ENCODE results near the gene FOXN3. TPM values are rescaled to one million over a fixed set of nuclear protein-coding genes. Genes with fewer than 3 reads are reported as not detected.
A peak's percentile ranks its signal among the peaks of the same experiment; 100 is the strongest.

Gene FOXN3
- total RNA-seq, 1 donor from 2014 or later, result 122 TPM

DNA sequence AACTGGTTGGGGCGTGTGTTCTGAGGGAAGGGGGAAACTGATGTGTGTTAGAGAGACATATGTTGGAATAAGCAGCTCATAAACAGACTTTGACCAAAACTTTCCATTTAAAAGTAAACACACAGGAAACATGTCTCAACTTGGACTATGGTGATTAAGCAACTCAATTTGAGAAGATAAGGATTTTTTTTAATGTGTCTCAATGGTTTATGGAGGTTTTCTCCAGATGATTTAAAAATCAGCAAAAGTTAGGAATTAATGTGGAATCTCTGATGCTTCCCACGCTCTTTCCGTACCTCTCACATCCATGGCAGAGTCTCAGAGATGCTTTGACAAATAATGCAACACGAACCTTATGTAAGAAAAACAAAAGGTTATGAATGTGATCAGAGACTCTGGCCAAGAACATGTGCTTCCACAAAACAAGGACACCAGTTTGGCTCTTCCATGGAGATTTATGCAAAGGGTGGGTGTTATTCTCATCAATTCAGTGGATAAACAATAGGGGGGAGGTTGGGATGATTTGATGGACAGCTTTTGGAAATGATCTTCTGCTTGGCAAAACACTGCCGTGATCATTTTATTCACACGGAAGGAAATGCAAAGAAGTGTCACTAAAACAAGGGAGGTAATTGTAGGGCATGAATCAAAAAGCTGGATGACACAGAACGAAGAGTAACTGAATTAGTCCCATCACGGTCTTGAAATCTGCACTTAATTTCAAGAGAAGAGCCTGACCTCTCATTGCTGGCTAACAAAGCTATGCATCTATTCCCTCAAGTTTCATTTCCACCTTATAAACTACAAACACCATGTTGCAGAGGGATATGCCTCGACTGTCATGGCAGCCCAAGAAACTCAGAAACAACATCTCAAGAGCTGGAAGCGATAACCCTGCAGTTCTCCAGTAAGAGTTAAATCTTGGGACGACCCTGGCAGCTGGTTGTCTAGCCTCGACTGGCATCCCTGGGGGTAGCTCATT, 76.5 kb downstream of the FOXN3 start:
- DNase-seq (ENCODE audit: low read depth) (peak; percentile 39), FAIRE-seq (no peak)
- Histone ChIP-seq H3K27me3 (ENCODE audit: insufficient read depth, low read length) (no peaks in the 10 kb centered on the region), H3K27ac (ENCODE audit: low read depth, low read length) (no peak overlapping the region), H3K79me2 (ENCODE audit: insufficient read depth, low read length) (peaks cover 24% of the 10 kb centered on the region), H3K4me1 (ENCODE audit: insufficient read depth, low read length) (peaks cover 4% of the 10 kb centered on the region), H3K4me3 (ENCODE audit: insufficient read depth, low read depth, low read length) (no peak overlapping the region), H4K20me1 (ENCODE audit: insufficient read depth, low read length) (peaks cover 33% of the 10 kb centered on the region), H2AFZ (ENCODE audit: low read depth, low read length) (no peak overlapping the region), H3K4me2 (ENCODE audit: low read length) (peak overlapping the region; percentile 14), H3K9me3 (ENCODE audit: insufficient read depth, low read depth, low read length) (no peaks in the 10 kb centered on the region), H3K9ac (ENCODE audit: low read length) (no peak overlapping the region), H3K36me3 (ENCODE audit: insufficient read depth, low read length) (no peaks in the 10 kb centered on the region)
- Mint-ChIP-seq H3K27ac (ENCODE audit: unreplicated experiment) (peak overlapping the region; percentile 66), H3K4me1 (ENCODE audit: low read depth, unreplicated experiment) (peaks cover 36% of the 10 kb centered on the region), H3K9me3 (ENCODE audit: unreplicated experiment) (no peaks in the 10 kb centered on the region), H3K4me3 (ENCODE audit: unreplicated experiment) (no peak overlapping the region), H3K27me3 (ENCODE audit: low read depth, unreplicated experiment) (no peaks in the 10 kb centered on the region), H3K36me3 (ENCODE audit: low read depth, unreplicated experiment) (peaks cover 9% of the 10 kb centered on the region)
- TF ChIP-seq CTCF (IDR thresholded peaks at IDR 0.05; ENCODE audit: insufficient read depth, low read depth, low read length), result no peak
- no peak for TF ChIP-seq EZH2 (IDR thresholded peaks at IDR 0.05; ENCODE audit: insufficient read depth, low read length)

- peaks cover 33% of the 10 kb centered on the region for H4K20me1 ChIP-seq (ENCODE audit: insufficient read depth, low read length)
- peaks cover 36% of the 10 kb centered on the region for H3K4me1 Mint-ChIP-seq (ENCODE audit: low read depth, unreplicated experiment)
- TF ChIP-seq EZH2 (IDR thresholded peaks at IDR 0.05; ENCODE audit: insufficient read depth, low read length) (no peak), CTCF (IDR thresholded peaks at IDR 0.05; ENCODE audit: insufficient read depth, low read depth, low read length) (no peak)
- no peak overlapping the region for H3K4me3 ChIP-seq (ENCODE audit: insufficient read depth, low read depth, low read length)
- H3K79me2 ChIP-seq (ENCODE audit: insufficient read depth, low read length), result peaks cover 27% of the 10 kb centered on the region
- no peaks in the 10 kb centered on the region for H3K36me3 ChIP-seq (ENCODE audit: insufficient read depth, low read length)
- FAIRE-seq (no peak), DNase-seq (ENCODE audit: low read depth) (no peak)
- no peaks in the 10 kb centered on the region for H3K27me3 Mint-ChIP-seq (ENCODE audit: low read depth, unreplicated experiment)
- H3K27ac Mint-ChIP-seq (ENCODE audit: unreplicated experiment), result peak overlapping the region; percentile 66
- no peaks in the 10 kb centered on the region for H3K27me3 ChIP-seq (ENCODE audit: insufficient read depth, low read length)
- peaks cover 4% of the 10 kb centered on the region for H3K4me1 ChIP-seq (ENCODE audit: insufficient read depth, low read length)
- no peak overlapping the region for H3K27ac ChIP-seq (ENCODE audit: low read depth, low read length)
- peaks cover 5% of the 10 kb centered on the region for H3K36me3 Mint-ChIP-seq (ENCODE audit: low read depth, unreplicated experiment)
- H2AFZ ChIP-seq (ENCODE audit: low read depth, low read length), result no peak overlapping the region
- H3K9me3 Mint-ChIP-seq (ENCODE audit: unreplicated experiment), result no peaks in the 10 kb centered on the region
- peak overlapping the region; percentile 14 for H3K4me2 ChIP-seq (ENCODE audit: low read length)
- H3K9ac ChIP-seq (ENCODE audit: low read length), result no peak overlapping the region
- H3K4me3 Mint-ChIP-seq (ENCODE audit: unreplicated experiment), result no peak overlapping the region
- H3K9me3 ChIP-seq (ENCODE audit: insufficient read depth, low read depth, low read length), result no peaks in the 10 kb centered on the region
These were observed 77.5 kb downstream of the FOXN3 start for GRCh38 chr14:89339579-89339978.

DNA sequence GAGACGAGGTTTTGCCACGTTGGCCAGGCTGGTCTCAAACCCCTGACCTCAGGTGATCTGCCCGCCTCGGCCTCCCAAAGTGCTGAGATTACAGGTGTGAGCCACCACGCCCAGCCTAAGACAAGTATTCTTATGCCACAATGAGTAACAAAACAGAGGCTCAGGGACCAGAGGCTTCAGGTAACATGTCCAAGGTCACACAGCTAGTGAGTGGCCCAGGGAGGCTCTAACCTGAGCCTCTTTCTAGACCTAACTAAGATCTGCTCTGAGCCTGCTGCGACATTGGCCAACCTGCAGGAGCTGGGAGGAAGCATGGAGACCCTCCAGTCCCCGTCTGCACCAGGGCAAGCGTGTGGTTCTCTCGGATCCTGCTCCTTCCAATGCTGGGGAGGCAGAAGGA, 77.9 kb downstream of the FOXN3 start:
- Mint-ChIP-seq H3K27me3 (ENCODE audit: low read depth, unreplicated experiment) (no peaks in the 10 kb centered on the region), H3K4me1 (ENCODE audit: low read depth, unreplicated experiment) (peaks cover 36% of the 10 kb centered on the region), H3K36me3 (ENCODE audit: low read depth, unreplicated experiment) (peaks cover 4% of the 10 kb centered on the region), H3K9me3 (ENCODE audit: unreplicated experiment) (no peaks in the 10 kb centered on the region), H3K27ac (ENCODE audit: unreplicated experiment) (no peak overlapping the region), H3K4me3 (ENCODE audit: unreplicated experiment) (no peak overlapping the region)
- Histone ChIP-seq H3K4me2 (ENCODE audit: low read length) (no peak overlapping the region), H3K9ac (ENCODE audit: low read length) (no peak overlapping the region), H3K4me3 (ENCODE audit: insufficient read depth, low read depth, low read length) (no peak overlapping the region), H4K20me1 (ENCODE audit: insufficient read depth, low read length) (peaks cover 31% of the 10 kb centered on the region), H3K79me2 (ENCODE audit: insufficient read depth, low read length) (peaks cover 27% of the 10 kb centered on the region), H3K9me3 (ENCODE audit: insufficient read depth, low read depth, low read length) (no peaks in the 10 kb centered on the region), H3K27ac (ENCODE audit: low read depth, low read length) (no peak overlapping the region), H2AFZ (ENCODE audit: low read depth, low read length) (no peak overlapping the region), H3K4me1 (ENCODE audit: insufficient read depth, low read length) (peaks cover 4% of the 10 kb centered on the region), H3K36me3 (ENCODE audit: insufficient read depth, low read length) (no peaks in the 10 kb centered on the region), H3K27me3 (ENCODE audit: insufficient read depth, low read length) (no peaks in the 10 kb centered on the region)
- TF ChIP-seq EZH2 (IDR thresholded peaks at IDR 0.05; ENCODE audit: insufficient read depth, low read length), result no peak
- no peak for TF ChIP-seq CTCF (IDR thresholded peaks at IDR 0.05; ENCODE audit: insufficient read depth, low read depth, low read length)
- DNase-seq (ENCODE audit: low read depth), result no peak
- no peak for FAIRE-seq

Measured in astrocyte (in vitro differentiated cells and primary cell).